ENCODE measurements around the gene NUF2.

NUF2 gene

GRCh38 chr1:163397451-163398200 lies 75.9 kb downstream of the NUF2 start:
- H3K79me1 ChIP-seq (ENCODE audit: low read depth, low read length): no peaks in the 10 kb centered on the region
- H3K4me2 ChIP-seq (ENCODE audit: insufficient read depth, low read length, poor library complexity, severe bottlenecking): no peak overlapping the region
- no peak overlapping the region for H4K8ac ChIP-seq (ENCODE audit: low read depth, low read length)
- no peak overlapping the region for H4K91ac ChIP-seq (ENCODE audit: low read depth, low read length, poor library complexity)
- H3K23ac ChIP-seq (ENCODE audit: low read depth, low read length, poor library complexity): no peak overlapping the region
- H3K18ac ChIP-seq (ENCODE audit: low read length): no peak overlapping the region
- peaks cover 0 to 7% (median 0%) of the 10 kb centered on the region in 3 experiments for H3K27me3 ChIP-seq (ENCODE audit: control insufficient read depth in 3 of 3, insufficient read depth in 3 of 3, low read depth in 1 of 3, low read length in 3 of 3)
- H3K4me1 ChIP-seq (ENCODE audit: control insufficient read depth in 2 of 2, insufficient read depth in 1 of 2, low read depth in 1 of 2, low read length in 2 of 2): peaks cover 0 to 6% of the 10 kb centered on the region in 2 donors
- H3K36me3 ChIP-seq (replicated peaks in 1 of 2; ENCODE audit: control insufficient read depth in 2 of 2, insufficient read depth in 2 of 2, low read length in 2 of 2): no peaks in the 10 kb centered on the region
- WGBS, 2 donors (ENCODE audit: extremely low coverage in 2 of 2, insufficient read length in 2 of 2, insufficient replicate concordance in 1 of 2): 100% methylated on average over 1 of the region's 4 CpGs; no CpG with 5 or more reads in 1 of the 2 donors
- H3K4ac ChIP-seq (ENCODE audit: low read length): no peak overlapping the region
- no peak overlapping the region for H2AFZ ChIP-seq (ENCODE audit: low read length)
- H3K4me3 ChIP-seq (ENCODE audit: low read length in 2 of 2): no peak overlapping the region
- H2BK5ac ChIP-seq (ENCODE audit: low read length): no peak overlapping the region
- no peak overlapping the region for H2BK120ac ChIP-seq (ENCODE audit: low read depth, low read length)
- no peak overlapping the region for H2AK5ac ChIP-seq (ENCODE audit: low read depth, low read length)
- no peak overlapping the region for H3K9ac ChIP-seq (ENCODE audit: low read depth, low read length, poor library complexity)
- DNase-seq (ENCODE audit: low spot score): no peak
- no peak overlapping the region for H2BK15ac ChIP-seq (ENCODE audit: low read length)
- no peaks in the 10 kb centered on the region for H3K9me3 ChIP-seq (replicated peaks in 1 of 2; ENCODE audit: control insufficient read depth in 2 of 2, insufficient read depth in 1 of 2, low read depth in 1 of 2, low read length in 2 of 2)
- no peak overlapping the region for H3K14ac ChIP-seq (ENCODE audit: low read length)
- no peak overlapping the region for H2BK12ac ChIP-seq (ENCODE audit: low read length)
- H3K27ac ChIP-seq (replicated peaks; ENCODE audit: low read length): no peak overlapping the region

- H3K4me2 ChIP-seq (ENCODE audit: insufficient read depth, low read length, poor library complexity, severe bottlenecking): no peak overlapping the region
- no peaks in the 10 kb centered on the region for H3K36me3 ChIP-seq (replicated peaks in 1 of 2; ENCODE audit: control insufficient read depth in 2 of 2, insufficient read depth in 2 of 2, low read length in 2 of 2)
- H4K91ac ChIP-seq (ENCODE audit: low read depth, low read length, poor library complexity): no peak overlapping the region
- no peak overlapping the region for H3K9ac ChIP-seq (ENCODE audit: low read depth, low read length, poor library complexity)
- H3K18ac ChIP-seq (ENCODE audit: low read length): peak overlapping the region; percentile 42
- H3K23ac ChIP-seq (ENCODE audit: low read depth, low read length, poor library complexity): no peak overlapping the region
- H3K4me1 ChIP-seq (ENCODE audit: control insufficient read depth in 2 of 2, insufficient read depth in 1 of 2, low read depth in 1 of 2, low read length in 2 of 2): peaks cover 0 to 6% of the 10 kb centered on the region in 2 donors
- peaks cover 0 to 7% (median 0%) of the 10 kb centered on the region in 3 experiments for H3K27me3 ChIP-seq (ENCODE audit: control insufficient read depth in 3 of 3, insufficient read depth in 3 of 3, low read depth in 1 of 3, low read length in 3 of 3)
- WGBS, 2 donors (ENCODE audit: extremely low coverage in 2 of 2, insufficient read length in 2 of 2, insufficient replicate concordance in 1 of 2): no CpG with 5 or more reads among the region's 5 CpGs
- no peak overlapping the region for H3K14ac ChIP-seq (ENCODE audit: low read length)
- H2BK15ac ChIP-seq (ENCODE audit: low read length): no peak overlapping the region
- H3K79me1 ChIP-seq (ENCODE audit: low read depth, low read length): no peaks in the 10 kb centered on the region
- H3K9me3 ChIP-seq (replicated peaks in 1 of 2; ENCODE audit: control insufficient read depth in 2 of 2, insufficient read depth in 1 of 2, low read depth in 1 of 2, low read length in 2 of 2): no peaks in the 10 kb centered on the region
- H3K27ac ChIP-seq (replicated peaks; ENCODE audit: low read length): no peak overlapping the region
- H2BK120ac ChIP-seq (ENCODE audit: low read depth, low read length): no peak overlapping the region
- no peak overlapping the region for H2AK5ac ChIP-seq (ENCODE audit: low read depth, low read length)
- DNase-seq (ENCODE audit: low spot score): no peak
- no peak overlapping the region for H3K4me3 ChIP-seq (ENCODE audit: low read length in 2 of 2)
- no peak overlapping the region for H3K4ac ChIP-seq (ENCODE audit: low read length)
- H4K8ac ChIP-seq (ENCODE audit: low read depth, low read length): no peak overlapping the region
- no peak overlapping the region for H2BK5ac ChIP-seq (ENCODE audit: low read length)
- H2AFZ ChIP-seq (ENCODE audit: low read length): no peak overlapping the region
- no peak overlapping the region for H2BK12ac ChIP-seq (ENCODE audit: low read length)
These were observed 77.2 kb downstream of the NUF2 start for GRCh38 chr1:163399001-163399400.

- no peak overlapping the region for H4K91ac ChIP-seq (ENCODE audit: low read depth, low read length, poor library complexity)
- no peak overlapping the region for H3K9ac ChIP-seq (ENCODE audit: low read depth, low read length, poor library complexity)
- H3K4ac ChIP-seq (ENCODE audit: low read length): no peak overlapping the region
- H2BK12ac ChIP-seq (ENCODE audit: low read length): no peak overlapping the region
- WGBS, 2 donors (ENCODE audit: extremely low coverage in 2 of 2, insufficient read length in 2 of 2, insufficient replicate concordance in 1 of 2): no CpG with 5 or more reads among the region's 9 CpGs
- H2AFZ ChIP-seq (ENCODE audit: low read length): peak overlapping the region; percentile 76
- H3K23ac ChIP-seq (ENCODE audit: low read depth, low read length, poor library complexity): no peak overlapping the region
- H3K14ac ChIP-seq (ENCODE audit: low read length): no peak overlapping the region
- H3K79me1 ChIP-seq (ENCODE audit: low read depth, low read length): no peaks in the 10 kb centered on the region
- no peak overlapping the region for H2AK5ac ChIP-seq (ENCODE audit: low read depth, low read length)
- no peak overlapping the region for H3K4me3 ChIP-seq (ENCODE audit: low read length in 2 of 2)
- H3K36me3 ChIP-seq (replicated peaks in 1 of 2; ENCODE audit: control insufficient read depth in 2 of 2, insufficient read depth in 2 of 2, low read length in 2 of 2): no peaks in the 10 kb centered on the region
- H2BK15ac ChIP-seq (ENCODE audit: low read length): no peak overlapping the region
- peaks cover 0 to 7% (median 0%) of the 10 kb centered on the region in 3 experiments for H3K27me3 ChIP-seq (ENCODE audit: control insufficient read depth in 3 of 3, insufficient read depth in 3 of 3, low read depth in 1 of 3, low read length in 3 of 3)
- H3K4me1 ChIP-seq (ENCODE audit: control insufficient read depth in 2 of 2, insufficient read depth in 1 of 2, low read depth in 1 of 2, low read length in 2 of 2): peaks cover 0 to 6% of the 10 kb centered on the region in 2 donors
- no peak for DNase-seq (ENCODE audit: low spot score)
- no peak overlapping the region for H2BK120ac ChIP-seq (ENCODE audit: low read depth, low read length)
- no peaks in the 10 kb centered on the region for H3K9me3 ChIP-seq (replicated peaks in 1 of 2; ENCODE audit: control insufficient read depth in 2 of 2, insufficient read depth in 1 of 2, low read depth in 1 of 2, low read length in 2 of 2)
- H3K4me2 ChIP-seq (ENCODE audit: insufficient read depth, low read length, poor library complexity, severe bottlenecking): no peak overlapping the region
- no peak overlapping the region for H4K8ac ChIP-seq (ENCODE audit: low read depth, low read length)
- no peak overlapping the region for H3K27ac ChIP-seq (replicated peaks; ENCODE audit: low read length)
- H2BK5ac ChIP-seq (ENCODE audit: low read length): no peak overlapping the region
- H3K18ac ChIP-seq (ENCODE audit: low read length): peak overlapping the region; percentile 67
These were observed 78.3 kb downstream of the NUF2 start for GRCh38 chr1:163399976-163400601.

- Histone ChIP-seq H2BK120ac (ENCODE audit: low read depth, low read length) (no peak overlapping the region), H3K4me2 (ENCODE audit: insufficient read depth, low read length, poor library complexity, severe bottlenecking) (no peak overlapping the region), H3K14ac (ENCODE audit: low read length) (no peak overlapping the region), H2AK5ac (ENCODE audit: low read depth, low read length) (no peak overlapping the region), H2BK12ac (ENCODE audit: low read length) (no peak overlapping the region), H4K91ac (ENCODE audit: low read depth, low read length, poor library complexity) (no peak overlapping the region), H3K4me3 (ENCODE audit: low read length in 2 of 2) (no peak overlapping the region), H2AFZ (ENCODE audit: low read length) (no peak overlapping the region), H3K4me1 (ENCODE audit: control insufficient read depth in 2 of 2, insufficient read depth in 1 of 2, low read depth in 1 of 2, low read length in 2 of 2) (peaks cover 0 to 7% of the 10 kb centered on the region in 2 donors), H3K79me1 (ENCODE audit: low read depth, low read length) (no peaks in the 10 kb centered on the region), H3K27me3 (ENCODE audit: control insufficient read depth in 3 of 3, insufficient read depth in 3 of 3, low read depth in 1 of 3, low read length in 3 of 3) (peaks cover 0 to 7% (median 0%) of the 10 kb centered on the region in 3 experiments), H3K36me3 (replicated peaks in 1 of 2; ENCODE audit: control insufficient read depth in 2 of 2, insufficient read depth in 2 of 2, low read length in 2 of 2) (no peaks in the 10 kb centered on the region), H3K4ac (ENCODE audit: low read length) (no peak overlapping the region), H2BK5ac (ENCODE audit: low read length) (no peak overlapping the region), H2BK15ac (ENCODE audit: low read length) (no peak overlapping the region), H3K23ac (ENCODE audit: low read depth, low read length, poor library complexity) (no peak overlapping the region), H3K9me3 (replicated peaks in 1 of 2; ENCODE audit: control insufficient read depth in 2 of 2, insufficient read depth in 1 of 2, low read depth in 1 of 2, low read length in 2 of 2) (no peaks in the 10 kb centered on the region), H3K9ac (ENCODE audit: low read depth, low read length, poor library complexity) (no peak overlapping the region), H3K27ac (replicated peaks; ENCODE audit: low read length) (no peak overlapping the region), H3K18ac (ENCODE audit: low read length) (no peak overlapping the region), H4K8ac (ENCODE audit: low read depth, low read length) (no peak overlapping the region)
- no CpG with 5 or more reads among the region's 3 CpGs for WGBS, 2 donors (ENCODE audit: extremely low coverage in 2 of 2, insufficient read length in 2 of 2, insufficient replicate concordance in 1 of 2)
- no peak for DNase-seq (ENCODE audit: low spot score)
These were observed 79.5 kb downstream of the NUF2 start for GRCh38 chr1:163401211-163401610.
